ENCODE results near the gene CTNNA1.

DNA sequence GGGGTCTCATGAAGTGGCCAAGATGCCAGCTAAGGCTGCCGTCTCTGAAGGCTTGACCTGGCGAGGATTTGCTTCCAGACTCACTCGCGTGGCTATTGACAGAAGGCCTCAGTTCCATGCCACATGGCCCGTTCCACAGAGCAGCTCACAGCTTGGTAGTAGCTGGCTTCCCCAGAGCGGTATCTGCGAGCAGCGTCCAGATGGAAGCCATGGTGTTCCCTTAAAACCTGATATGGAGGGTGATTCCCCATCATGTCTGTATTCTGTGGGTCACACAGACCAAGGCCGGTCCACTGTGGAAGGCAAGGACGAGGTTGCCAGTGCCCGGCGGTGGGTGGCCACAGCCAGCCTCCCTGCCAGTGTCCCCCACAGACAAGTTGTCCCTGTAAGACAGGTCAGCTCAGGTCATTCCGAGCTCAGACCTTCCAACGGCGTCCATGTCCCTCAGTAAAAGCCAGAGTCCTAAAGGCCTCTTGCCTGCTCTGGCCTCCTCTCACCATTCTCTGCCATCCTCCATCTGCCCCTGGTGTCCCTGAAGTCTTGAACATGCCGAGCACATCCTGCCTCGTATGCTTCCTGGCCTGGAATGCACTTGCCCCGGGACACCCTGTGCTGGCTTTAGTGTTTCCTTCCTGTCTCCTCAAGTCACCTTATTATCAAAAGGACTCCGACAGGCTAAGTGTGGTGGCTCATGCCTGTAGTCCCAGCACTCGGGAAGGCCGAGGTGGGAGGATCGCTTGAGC is 183.2 kb downstream of the CTNNA1 start:
- no peak for TF ChIP-seq POLR2A (IDR thresholded peaks at IDR 0.05)
- TF ChIP-seq, protein P1, sequence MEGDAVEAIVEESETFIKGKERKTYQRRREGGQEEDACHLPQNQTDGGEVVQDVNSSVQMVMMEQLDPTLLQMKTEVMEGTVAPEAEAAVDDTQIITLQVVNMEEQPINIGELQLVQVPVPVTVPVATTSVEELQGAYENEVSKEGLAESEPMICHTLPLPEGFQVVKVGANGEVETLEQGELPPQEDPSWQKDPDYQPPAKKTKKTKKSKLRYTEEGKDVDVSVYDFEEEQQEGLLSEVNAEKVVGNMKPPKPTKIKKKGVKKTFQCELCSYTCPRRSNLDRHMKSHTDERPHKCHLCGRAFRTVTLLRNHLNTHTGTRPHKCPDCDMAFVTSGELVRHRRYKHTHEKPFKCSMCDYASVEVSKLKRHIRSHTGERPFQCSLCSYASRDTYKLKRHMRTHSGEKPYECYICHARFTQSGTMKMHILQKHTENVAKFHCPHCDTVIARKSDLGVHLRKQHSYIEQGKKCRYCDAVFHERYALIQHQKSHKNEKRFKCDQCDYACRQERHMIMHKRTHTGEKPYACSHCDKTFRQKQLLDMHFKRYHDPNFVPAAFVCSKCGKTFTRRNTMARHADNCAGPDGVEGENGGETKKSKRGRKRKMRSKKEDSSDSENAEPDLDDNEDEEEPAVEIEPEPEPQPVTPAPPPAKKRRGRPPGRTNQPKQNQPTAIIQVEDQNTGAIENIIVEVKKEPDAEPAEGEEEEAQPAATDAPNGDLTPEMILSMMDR (IDR thresholded peaks at IDR 0.05), result no peak

All from lower leg skin (tissue), 3 donors.